CD4-positive, alpha-beta T cell treated with Interferon gamma for 1 hour (primary cell): ENCODE measurements around the gene ASB7.

Experiments used
- DNase-seq: peaks from one replicate; pipeline ENCODE4 v3.0.0-alpha.2; 2020

The ASB7 gene

DNA sequence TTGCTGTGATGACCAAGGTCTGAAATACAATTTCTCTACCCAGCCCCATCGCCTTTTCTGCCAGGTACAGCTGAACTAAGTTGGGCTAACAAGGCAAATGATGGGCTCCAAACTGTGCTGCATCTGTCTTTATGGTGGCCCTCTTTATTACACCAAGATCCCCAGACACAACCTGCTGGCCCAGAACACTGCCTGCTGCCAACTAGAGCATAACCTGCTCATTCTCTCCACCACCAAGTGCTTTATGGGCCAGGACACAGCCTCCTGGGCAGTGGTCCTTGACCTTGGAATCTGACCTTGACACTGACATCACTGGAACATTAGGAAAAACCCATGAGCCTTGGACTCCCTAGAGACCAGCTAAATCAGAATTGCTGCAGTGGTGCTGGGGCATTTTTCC, 3.7 kb upstream of the ASB7 start:
- no peak for DNase-seq

DNA sequence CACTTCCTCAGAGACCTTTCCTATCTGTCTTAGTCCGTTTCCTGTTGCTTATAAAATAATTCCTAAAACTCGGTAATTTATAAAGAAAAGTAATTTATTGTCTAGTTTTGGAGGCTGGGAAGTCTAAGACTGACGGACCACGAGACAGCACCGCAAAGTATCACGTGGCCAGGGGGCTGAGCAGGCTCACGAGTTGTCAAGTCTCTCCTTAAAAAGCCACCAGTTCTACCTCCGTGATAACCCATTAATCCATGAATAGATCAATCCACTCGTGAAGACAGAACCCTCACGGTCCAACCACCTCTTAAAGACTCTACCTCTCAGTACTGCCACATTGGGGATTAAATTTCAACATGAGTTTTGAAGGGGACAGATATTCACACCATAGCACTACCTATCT, 1.2 kb upstream of the ASB7 start:
- peak; percentile 54 for DNase-seq

DNA sequence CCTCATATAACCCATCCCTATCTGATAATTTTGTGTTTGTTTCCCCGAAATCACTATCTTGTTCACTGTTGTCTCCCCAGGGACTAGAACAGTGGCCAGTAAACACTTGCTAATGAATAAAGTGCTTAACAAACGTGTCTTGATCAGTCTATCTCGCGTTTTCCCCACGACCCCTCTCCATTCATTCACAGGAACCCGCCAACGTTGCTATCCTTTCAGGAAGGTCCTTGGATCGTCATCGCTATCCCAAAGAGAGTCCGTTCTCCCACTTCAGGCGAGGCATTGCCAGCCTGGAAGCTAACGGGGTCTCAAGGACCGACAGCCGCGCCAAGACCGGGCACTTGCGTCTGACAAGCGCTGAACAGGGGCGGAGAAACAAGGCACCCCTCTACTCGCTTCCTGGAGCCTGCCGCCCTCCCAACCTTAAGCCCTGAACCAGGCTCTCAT, 749 bp upstream of the ASB7 start:
- DNase-seq: no peak

DNA sequence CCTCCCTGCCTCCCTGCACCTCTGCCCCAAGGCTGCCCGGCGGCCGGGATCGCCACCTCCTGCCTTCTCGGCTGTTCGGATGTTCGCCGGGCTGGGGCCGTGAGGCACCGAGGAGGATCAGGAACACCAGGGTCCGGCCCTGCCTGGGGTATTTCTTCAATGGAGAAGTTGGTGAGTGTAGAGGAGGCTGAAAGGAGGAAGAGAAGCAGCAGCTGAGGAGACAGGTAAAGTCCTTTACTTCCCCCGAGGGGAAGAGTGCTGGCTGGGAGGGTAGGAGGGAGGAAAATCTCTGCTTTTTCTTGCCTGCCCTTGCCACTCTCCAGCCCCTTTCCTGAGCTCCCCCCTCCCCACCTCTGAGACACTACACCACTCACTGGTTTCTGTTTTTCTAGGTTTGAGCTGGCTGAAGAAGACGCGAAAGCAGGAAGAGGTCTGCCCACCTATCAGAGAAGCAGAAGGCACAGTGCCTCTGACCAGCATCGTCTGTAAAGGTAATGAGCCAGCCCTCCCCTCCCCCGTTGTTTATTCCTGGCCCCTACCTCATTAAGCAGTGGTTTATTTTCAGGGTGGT, 519 bp downstream of the ASB7 start:
- peak; percentile 44 for DNase-seq

DNA sequence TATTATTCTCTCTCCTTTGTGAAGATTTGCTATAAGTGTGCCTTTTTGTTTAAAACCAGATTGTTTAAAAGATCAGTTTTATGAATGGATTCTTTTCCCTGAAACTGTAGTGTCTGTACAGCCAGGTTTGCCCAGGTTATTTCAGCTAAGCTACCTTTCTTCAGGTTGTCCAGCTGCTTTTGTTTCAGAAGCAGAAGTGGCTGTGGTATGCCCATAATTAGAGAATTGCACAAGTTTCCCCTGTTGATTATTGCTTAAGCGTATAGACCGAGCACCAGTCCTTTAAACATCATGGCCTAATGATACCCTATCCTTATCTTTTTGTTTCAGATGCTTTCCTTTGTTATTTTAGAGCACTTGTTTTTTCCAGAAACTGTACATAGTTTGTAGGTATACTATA, 10.2 kb downstream of the ASB7 start:
- DNase-seq: no peak

DNA sequence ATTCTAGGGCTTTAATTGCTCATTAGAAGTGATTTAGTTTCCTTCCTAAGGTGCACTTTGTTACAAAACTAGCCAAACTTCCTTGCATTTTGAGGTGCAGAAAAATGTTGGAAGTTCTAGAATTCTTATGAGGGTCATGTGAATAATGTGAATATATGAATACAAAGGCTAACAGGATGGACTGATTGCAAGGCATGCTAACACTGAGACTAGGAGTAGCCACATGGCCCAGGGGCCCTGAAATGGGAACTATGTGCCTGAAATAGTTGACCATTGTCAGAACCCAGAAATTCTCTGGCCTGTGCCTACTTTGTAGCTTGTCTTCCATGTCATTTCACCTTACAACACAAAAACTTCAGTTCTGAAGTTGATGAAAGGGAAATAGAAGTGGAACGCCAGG, 10.8 kb downstream of the ASB7 start:
- DNase-seq: no peak

DNA sequence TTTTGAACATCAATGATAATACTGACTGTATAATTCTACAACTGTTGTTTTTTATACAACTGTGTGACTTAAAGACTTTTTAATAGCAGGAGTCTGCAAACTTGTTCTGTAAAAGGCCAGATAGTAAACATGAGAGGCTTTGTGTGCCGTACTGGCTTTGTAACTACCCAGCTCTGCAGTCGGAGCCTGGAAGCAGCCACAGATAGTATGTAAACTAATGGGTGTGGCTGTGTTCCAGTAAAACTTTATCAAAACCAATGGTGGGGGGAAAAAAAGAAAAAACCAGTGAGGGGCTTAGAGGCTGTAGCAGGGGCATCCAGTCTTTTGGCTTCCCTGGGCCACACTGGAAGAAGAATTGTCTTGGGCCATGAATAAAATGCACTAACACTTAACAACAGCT, 11.9 kb downstream of the ASB7 start:
- DNase-seq: no peak

DNA sequence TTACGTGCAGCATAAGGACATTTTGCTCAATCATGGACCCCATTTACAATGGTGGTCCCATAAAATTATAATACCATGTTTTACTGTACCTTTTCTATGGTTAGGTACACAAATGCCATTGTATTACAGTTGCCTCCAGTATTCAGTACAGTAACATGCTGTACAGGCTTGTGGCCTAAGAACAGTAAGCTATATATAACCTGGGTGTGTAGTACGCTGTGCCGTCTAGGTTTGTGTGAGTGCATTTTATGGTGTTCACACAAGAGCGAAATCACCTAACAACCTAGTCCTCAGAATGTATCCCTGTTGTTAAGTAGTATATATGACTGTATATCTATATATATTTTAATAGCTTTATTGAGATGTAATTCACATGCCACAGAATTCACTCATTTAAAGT, 12.5 kb downstream of the ASB7 start:
- no peak for DNase-seq

DNA sequence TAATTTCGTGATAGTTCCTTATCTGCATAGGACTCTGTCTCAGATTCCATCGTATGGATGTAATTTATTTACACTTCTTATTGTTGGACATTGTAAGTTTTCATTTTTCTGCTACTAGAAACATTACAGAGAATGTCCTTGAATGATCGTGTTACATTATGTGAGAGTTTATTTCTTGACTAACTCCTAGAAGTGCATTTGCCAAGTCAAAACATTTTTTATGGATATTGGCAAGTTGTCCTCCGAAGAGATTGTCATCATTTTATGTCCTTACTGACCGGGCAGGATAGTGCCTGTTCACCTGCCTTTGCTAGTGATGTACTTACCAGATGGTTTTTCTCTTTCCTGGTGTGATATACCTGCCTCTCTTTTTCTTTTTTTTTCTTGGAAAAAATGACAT, 13.4 kb downstream of the ASB7 start:
- no peak for DNase-seq

DNA sequence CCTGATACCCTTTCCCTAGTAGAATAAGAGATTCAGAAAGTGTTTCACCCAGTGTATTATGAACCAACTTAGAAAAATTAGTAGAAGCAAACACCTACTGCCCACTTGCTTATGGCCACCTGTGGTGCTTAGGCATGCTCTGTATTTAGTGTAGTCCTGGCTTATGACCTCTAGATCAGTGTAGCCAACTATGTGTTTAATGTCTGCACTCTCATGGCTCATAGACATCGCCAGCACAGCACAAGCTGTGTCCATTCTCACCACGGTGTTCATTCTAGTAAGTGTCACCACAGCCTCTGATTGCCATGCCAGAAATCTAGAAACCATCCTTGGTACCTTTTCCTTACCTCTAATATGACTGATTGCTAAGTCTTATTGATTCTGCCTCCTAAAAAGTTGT, 14.3 kb downstream of the ASB7 start:
- no peak for DNase-seq

DNA sequence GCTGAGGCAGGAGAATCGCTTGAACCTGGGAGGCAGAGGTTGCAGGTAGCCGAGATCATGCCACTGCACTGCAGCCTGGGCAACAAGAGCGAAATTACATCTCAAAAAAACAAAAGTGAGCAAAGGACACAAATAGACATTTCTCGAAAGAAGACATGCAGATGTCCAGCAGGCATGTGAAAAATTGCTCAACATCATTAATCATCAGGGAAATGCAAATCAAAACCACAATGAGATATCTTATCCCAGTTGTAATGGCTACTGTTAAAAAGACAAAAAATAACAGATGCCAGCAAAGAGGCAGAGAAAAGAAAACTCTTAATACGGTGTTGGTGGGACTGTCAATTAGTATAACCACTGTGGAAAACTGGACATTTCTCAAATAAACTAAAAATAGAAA, 20.9 kb downstream of the ASB7 start:
- DNase-seq: no peak

DNA sequence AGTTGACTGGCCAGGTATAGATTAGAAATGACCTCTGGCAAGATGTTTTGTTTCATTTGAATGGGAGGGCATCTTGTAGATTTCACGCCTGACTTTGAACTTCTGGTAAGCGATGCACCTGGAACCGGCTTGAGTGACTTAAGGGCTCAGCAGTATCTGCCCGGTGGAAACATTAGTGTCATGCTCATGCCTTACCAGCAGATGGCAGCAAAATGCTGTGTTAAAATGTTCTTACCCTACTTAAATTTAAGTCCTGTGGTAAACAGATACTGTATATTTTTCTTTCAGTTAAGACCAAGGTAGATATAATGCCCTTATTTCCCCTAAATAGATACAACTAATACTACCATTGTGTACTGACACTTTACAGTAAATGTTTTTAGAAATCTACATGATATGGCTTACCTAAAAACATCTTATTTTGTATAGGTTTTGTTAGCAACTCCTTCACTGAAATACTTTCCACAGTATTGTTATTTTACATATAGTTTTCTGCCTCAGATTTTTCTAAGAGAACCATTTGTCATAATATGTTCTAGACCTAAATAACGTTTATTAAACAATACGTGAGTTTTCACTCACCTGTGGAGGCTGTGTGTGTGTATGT, 25.5 kb downstream of the ASB7 start:
- peak; percentile 54 for DNase-seq

DNA sequence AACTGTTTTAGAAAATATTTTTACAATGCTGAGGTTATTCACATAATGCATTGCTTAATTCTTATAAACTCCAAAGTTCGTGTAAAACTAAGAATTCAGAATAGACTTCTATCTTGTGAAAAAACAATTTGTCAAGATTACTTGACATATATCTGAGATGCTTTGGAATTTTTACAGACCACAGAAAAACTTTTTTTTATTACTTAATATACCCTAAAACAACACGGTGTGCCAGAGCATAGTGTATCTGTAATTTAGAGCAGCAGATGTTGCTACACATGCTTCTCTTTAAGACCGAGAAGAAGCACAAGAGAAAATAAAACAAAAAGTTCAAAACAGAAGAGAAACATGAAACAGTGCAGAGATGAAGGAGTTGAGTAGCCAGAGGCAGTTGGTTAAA, 26.4 kb downstream of the ASB7 start:
- no peak for DNase-seq

DNA sequence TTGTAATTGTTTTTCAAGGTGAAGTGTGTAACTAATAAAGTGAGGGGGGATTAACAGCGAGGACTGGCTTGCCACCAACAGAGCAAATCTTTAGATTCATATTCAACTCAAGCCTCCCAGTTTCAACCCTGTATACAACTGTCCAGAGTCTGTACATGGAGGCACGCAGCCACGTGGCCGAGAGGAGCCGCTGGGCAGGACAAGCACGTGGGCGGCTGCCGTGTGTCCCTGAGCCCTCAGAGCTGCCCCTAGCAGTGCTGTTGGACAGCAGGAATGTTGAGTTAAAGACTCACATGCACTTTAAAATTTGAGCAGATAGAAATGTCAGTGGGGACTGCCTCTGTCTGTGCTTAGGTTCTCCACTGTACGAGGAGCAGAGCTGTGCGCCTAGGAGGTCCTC, 29.4 kb downstream of the ASB7 start:
- DNase-seq: no peak

DNA sequence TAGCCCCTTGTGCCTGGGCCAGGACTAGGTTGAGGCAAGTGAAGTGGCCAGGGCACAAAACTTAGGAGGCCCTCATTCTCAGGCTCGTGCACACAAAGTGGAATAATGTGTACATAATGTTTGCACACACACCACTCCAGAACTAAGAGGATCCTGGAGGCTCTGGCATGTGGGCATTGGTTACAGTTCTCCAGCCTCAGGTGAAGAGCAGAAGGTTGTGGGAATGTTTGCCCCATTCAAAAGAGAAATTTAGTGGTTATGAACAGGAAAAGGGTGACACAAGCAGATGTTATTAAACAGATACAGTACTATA, 31.3 kb downstream of the ASB7 start:
- no peak for DNase-seq

DNA sequence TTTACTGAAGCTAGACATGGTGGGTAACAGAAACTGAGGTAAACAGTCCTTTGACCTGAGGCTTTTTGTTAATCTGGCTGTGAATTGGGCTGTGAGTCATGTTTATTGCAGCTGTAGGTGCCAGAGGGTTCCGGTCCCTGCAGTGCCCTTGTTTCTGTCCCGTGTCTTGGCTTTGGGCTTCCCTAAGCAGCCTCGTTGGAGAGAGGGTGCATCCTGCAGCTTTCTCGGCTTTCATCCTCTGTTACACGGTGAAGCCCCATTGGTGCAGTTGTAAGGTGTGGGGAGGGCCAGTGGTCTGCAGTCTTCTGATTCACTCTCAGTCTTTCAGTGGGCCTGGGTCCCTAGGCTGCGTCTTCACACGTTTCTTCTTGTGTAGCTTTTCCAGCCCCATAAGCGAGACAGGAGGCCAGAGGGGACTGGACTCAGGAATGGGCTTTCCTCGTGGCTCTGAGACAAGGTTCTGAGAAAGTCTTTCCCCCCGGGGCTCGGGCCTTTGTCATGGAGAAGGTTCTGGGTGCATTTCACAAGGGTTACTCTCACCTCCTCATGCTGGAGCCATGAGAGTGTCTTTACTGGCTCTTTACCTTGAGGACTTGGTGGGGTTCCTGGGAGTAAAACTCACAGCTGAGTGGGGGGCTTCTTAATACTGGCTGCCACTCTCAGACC, 33.1 kb downstream of the ASB7 start:
- DNase-seq: no peak

DNA sequence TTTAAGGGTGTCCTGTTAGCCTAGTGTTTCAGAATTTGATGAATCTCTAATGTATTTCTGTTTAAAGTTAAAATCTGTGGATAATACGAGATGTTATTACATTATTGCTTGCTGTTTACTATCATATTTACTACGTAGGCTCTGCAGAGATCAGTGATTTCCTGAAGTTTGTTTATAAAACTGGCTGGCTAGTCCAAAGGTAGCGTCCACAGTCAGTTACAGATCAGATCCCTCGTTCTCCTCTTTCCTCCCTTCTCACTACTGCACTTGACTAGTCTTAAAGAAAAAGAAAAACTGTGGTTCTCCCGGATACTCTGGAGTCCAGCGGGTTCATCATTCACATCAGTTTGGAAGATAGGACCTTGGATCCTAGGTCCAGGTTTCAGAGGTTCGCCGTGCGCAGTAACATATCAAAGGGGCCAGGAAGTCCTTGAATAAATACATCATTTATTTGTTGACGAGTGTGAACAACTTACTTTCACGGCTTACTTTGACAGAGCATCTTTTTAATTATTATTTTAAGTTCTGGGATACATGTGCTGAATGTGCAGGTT, 35.9 kb downstream of the ASB7 start:
- DNase-seq: no peak

DNA sequence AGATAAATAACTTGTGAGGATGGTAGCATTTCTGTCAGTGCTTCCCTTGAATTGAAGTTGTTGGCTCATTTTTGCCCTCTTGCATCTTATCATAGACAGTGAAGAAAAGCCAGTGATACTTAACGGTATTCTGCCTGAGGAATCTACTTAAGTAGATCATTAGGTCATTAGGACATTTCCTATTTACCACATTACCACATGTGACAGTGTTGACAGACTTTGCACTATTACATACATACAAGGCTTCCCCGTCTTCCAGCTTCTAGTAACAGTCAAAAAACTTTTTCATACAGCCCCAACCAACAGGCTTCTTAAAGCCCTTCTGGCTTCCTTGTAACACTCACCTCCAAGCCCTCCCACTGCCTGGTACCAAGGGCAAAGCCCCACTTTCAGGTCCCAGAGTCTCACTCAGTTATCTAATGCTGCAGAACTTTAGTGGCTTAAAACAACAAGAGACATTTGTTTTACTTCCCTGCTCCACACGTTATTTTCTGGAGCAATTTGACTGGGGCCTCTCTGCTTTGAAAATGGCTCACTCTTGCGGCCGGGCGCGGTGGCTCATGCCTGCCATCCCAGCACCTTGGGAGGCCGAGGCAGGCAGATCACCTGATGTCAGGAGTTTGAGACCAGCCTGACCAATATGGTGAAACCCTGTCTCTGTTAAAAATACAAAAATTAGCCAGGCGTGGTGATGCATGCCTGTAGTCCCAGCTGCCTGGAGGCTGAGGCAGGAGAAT, 40.0 kb downstream of the ASB7 start:
- DNase-seq: no peak

DNA sequence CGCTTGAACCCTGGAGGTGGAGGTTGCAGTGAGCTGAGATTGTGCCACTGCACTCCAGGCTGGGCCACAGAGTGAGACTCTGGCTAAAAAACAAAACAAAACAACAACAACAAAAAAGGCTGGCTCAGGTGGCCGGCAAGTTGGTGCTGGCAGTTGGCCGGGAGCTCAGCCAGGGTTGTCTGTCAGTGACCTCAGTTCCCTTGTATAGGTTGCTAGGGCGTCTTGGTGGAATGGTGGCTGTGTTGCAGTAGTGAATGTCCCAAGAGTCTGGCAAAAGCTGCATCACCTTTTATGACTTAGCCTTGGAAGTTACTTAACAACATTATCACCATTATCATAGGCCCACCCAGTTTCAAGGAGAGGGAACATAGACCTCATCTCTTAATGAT, 40.6 kb downstream of the ASB7 start:
- no peak for DNase-seq

DNA sequence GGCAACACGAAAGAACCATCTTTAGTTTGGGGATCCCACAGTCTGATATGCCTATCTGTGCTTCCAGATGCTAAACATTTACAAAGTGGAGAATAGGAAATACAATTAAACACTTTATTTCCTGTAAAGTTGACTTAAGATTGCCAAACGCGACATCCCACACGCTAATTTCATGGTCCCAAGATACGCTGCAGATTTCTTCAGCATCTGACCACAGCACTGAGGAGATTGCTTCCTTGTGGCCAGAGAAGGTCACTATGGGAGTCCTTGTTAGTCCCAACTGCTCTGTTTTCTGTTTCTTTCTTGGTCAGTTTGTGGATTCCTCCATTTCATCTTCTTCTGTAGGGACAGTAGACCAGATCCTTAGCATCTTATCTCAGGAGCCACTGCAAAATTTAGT, 43.3 kb downstream of the ASB7 start:
- DNase-seq: no peak

DNA sequence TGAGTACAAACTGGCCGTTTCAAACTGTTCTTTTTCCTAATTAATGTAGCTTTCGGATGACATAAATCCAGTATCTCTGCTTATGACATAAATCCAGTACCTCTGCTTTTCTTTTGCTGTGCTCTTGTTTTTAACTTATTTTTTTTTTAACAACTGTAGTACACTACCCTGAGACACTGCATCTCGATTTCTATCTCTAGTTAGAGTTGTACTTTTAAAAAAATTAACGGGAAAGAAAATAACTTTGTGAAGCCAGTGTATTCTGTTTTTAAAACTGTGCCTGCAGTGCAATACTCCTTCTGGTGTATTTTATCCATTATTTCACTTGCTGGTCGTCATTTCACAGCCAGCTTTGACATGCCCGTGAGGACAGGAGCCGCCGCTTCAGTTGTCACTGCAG, 46.6 kb downstream of the ASB7 start:
- no peak for DNase-seq

DNA sequence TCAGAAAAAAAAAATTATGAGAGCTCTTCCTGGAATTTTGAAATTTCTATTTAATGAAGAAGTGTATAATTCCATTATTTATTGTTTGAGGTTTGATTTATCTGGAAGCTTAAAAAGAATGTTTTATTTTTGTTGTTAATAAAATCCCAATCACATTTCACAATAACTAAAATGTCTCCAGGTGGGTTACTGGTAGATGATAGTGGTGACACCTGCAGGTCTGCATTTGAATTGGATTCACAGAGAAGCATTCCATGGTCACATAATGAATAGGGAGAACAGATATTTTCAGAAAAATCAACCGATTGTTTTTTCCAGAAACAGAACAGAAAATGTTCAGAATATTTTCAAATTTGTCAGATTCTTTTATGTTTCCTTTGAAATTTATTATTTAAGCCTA, 48.3 kb downstream of the ASB7 start:
- DNase-seq: no peak

DNA sequence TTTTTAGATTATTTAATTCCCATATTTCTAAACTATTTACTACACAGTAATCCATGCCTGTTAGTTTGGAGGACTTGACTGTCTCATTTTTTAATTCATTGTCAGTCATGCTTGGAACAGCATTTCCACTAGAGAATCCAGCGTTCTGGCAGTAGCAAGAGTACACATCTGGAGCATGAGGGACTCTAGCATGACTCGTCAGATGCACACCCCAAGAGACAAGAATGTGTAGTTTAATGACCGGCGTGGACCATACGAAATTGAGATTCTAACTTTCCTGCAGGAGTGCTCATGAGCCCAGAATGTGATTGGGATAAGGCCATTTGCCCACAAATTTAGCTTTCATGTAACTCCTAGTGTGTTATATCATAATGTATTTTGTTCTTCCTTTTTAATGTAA, 48.9 kb downstream of the ASB7 start:
- no peak for DNase-seq

DNA sequence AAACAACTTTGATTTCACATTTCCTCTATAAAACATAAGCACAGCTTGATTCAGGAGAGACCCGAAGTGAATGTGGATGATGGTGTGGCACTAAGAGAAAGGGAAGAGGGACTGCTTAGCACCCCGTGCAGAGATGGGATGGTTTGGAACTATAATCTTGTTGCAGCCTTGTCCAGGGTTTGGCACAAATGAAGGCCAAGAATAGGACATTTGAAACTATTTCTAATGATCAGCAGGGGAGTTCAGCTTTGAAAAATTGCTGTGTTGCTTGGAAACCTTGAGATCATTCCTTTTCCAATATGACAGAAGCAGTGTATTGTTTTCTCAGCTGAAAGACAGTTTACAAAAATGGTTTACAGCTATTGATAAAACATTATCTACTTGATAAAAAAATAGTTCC, 49.7 kb downstream of the ASB7 start:
- no peak for DNase-seq
